CD4-positive, alpha-beta T cell treated with Interleukin-15 for 1 hour (primary cell): Measurements from ENCODE around the gene CTXN1.
"Not testable (repeated sequence)": the region's sequence is repeated elsewhere in the genome, so short reads cannot be mapped to it uniquely, and the experiment has no call there.

ENCODE experiments used
- DNase-seq: peaks from one replicate; pipeline ENCODE4 v3.0.0-alpha.2; 2020

The CTXN1 gene

GRCh38 chr19:7944177-7944761, 18.3 kb upstream of the CTXN1 start:
- peak; percentile 85 for DNase-seq

GRCh38 chr19:7943444-7944176, 17.7 kb upstream of the CTXN1 start, which contains the start of gene TIMM44:
Gene TIMM44 (minus strand): TSS chr19:7943666. CDS start chr19:7943651, 15 bp downstream.
- DNase-seq, result peak; percentile 99

GRCh38 chr19:7942981-7943443, 17.1 kb upstream of the CTXN1 start:
- DNase-seq, result no peak

GRCh38 chr19:7941895-7942596, 16.1 kb upstream of the CTXN1 start:
- no peak for DNase-seq

GRCh38 chr19:7940841-7941240, 14.9 kb upstream of the CTXN1 start:
- DNase-seq, result no peak

- DNase-seq, result no peak
Observed at GRCh38 chr19:7934766-7935165, 8.8 kb upstream of the CTXN1 start.

GRCh38 chr19:7933828-7934725, 8.1 kb upstream of the CTXN1 start:
- DNase-seq, result no peak

- no peak for DNase-seq
Observed at GRCh38 chr19:7933411-7933810, 7.5 kb upstream of the CTXN1 start.

- no peak for DNase-seq
Observed at GRCh38 chr19:7932930-7933300, 7.0 kb upstream of the CTXN1 start.

- DNase-seq, result no peak
Observed at GRCh38 chr19:7932276-7932929, 6.5 kb upstream of the CTXN1 start.

- DNase-seq, result no peak
Observed at GRCh38 chr19:7931221-7932061, 5.5 kb upstream of the CTXN1 start.

- DNase-seq, result no peak
Observed at GRCh38 chr19:7930765-7931164, 4.8 kb upstream of the CTXN1 start.

GRCh38 chr19:7930030-7930429, 4.1 kb upstream of the CTXN1 start:
- DNase-seq, result not testable (repeated sequence)

- peak; percentile 78 for DNase-seq
Observed at GRCh38 chr19:7928741-7929701, 3.1 kb upstream of the CTXN1 start.

- DNase-seq, result no peak
Observed at GRCh38 chr19:7928334-7928706, 2.4 kb upstream of the CTXN1 start.

GRCh38 chr19:7927605-7928333, 1.8 kb upstream of the CTXN1 start:
- DNase-seq, result no peak

- DNase-seq, result no peak
Observed at GRCh38 chr19:7926727-7927604, 1.0 kb upstream of the CTXN1 start.

- peak; percentile 78 for DNase-seq
Observed at GRCh38 chr19:7925171-7925851, 624 bp downstream of the CTXN1 start.
